Ascending aorta (tissue), 2 donors: ENCODE measurements around the gene TWF2. TPM values are rescaled to one million over a fixed set of nuclear protein-coding genes. Genes with fewer than 3 reads are reported as not detected.

Source experiments
- DNase-seq, 2 donors: peaks; one replicate each; pipeline ENCODE4 v3.0.0-alpha.2; 2019; ENCODE audit warnings: low spot score in 2 of 2
- H3K27ac ChIP-seq, 2 donors: fragments of 200-600 bp; sonication (generic); one replicate each; pipeline ENCODE4 v1.5.1; 2016 to 2017; ENCODE audit warnings: mild to moderate bottlenecking in 1 of 2
- H3K27me3 ChIP-seq: fragments of 200-600 bp; sonication (generic); one replicate; pipeline ENCODE4 v1.5.1; 2017
- H3K36me3 ChIP-seq, 2 donors: fragments of 200-600 bp; sonication (generic); one replicate each; pipeline ENCODE4 v1.5.1; 2016
- H3K4me1 ChIP-seq, 2 donors: fragments of 200-600 bp; sonication (generic); one replicate each; pipeline ENCODE4 v1.5.1; 2016 to 2017; ENCODE audit warnings: mild to moderate bottlenecking in 1 of 2
- H3K4me3 ChIP-seq, 2 donors: fragments of 200-600 bp; sonication (generic); one replicate each; pipeline ENCODE4 v1.5.1; 2016 to 2017; ENCODE audit warnings: mild to moderate bottlenecking in 1 of 2
- H3K9me3 ChIP-seq, 2 donors: fragments of 200-600 bp; sonication (generic); one replicate each; pipeline ENCODE4 v1.5.1; 2016
- intact Hi-C: fragments of 100-400 bp; cut with DNase I; formaldehyde crosslinking; loops from one replicate; pipeline ENCODE4 v1.15.1; 2023
- total RNA-seq: library from RNA; depleted of rRNA; stranded (reverse); fragments of >200 nt; gene quantifications from one replicate; pipeline ENCODE4 v1.1.0, GENCODE V29; 2016
- TF ChIP-seq, protein P1 (sequence below), 3 experiments: fragments of 200-600 bp in 2 of 3; fragments of 450-650 bp in 1 of 3; sonication (generic) in 2 of 3; IDR thresholded peaks; one replicate each; pipeline ENCODE4 v1.5.1; 2016 to 2019; ENCODE audit warnings: antibody characterized with exemption in 3 of 3, mild to moderate bottlenecking in 1 of 3, moderate library complexity in 1 of 3

The TWF2 gene
- total RNA-seq, 1 donor from 2014 or later, result 162 TPM

- intact Hi-C loops, result no loop called here
- TF ChIP-seq, protein P1, sequence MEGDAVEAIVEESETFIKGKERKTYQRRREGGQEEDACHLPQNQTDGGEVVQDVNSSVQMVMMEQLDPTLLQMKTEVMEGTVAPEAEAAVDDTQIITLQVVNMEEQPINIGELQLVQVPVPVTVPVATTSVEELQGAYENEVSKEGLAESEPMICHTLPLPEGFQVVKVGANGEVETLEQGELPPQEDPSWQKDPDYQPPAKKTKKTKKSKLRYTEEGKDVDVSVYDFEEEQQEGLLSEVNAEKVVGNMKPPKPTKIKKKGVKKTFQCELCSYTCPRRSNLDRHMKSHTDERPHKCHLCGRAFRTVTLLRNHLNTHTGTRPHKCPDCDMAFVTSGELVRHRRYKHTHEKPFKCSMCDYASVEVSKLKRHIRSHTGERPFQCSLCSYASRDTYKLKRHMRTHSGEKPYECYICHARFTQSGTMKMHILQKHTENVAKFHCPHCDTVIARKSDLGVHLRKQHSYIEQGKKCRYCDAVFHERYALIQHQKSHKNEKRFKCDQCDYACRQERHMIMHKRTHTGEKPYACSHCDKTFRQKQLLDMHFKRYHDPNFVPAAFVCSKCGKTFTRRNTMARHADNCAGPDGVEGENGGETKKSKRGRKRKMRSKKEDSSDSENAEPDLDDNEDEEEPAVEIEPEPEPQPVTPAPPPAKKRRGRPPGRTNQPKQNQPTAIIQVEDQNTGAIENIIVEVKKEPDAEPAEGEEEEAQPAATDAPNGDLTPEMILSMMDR (IDR thresholded peaks at IDR 0.05), result no peak
- H3K27me3 ChIP-seq, result no peaks in the 10 kb centered on the region
- peak in 1 of 2 donors; percentile 61 for DNase-seq
- H3K4me3 ChIP-seq, result no peak overlapping the region
- H3K27ac ChIP-seq, result no peak overlapping the region
- peaks cover 0 to 9% of the 10 kb centered on the region in 2 donors for H3K4me1 ChIP-seq
- H3K36me3 ChIP-seq, result peaks cover 42 to 44% of the 10 kb centered on the region in 2 donors
- H3K9me3 ChIP-seq, result no peaks in the 10 kb centered on the region
These were observed 10.7 kb upstream of the TWF2 start for GRCh38 chr3:52249683-52250082.

- Histone ChIP-seq H3K27me3 (no peaks in the 10 kb centered on the region), H3K4me3 (no peak overlapping the region), H3K27ac (no peak overlapping the region), H3K4me1 (peaks cover 0 to 14% of the 10 kb centered on the region in 2 donors), H3K9me3 (no peaks in the 10 kb centered on the region), H3K36me3 (peaks cover 37 to 39% of the 10 kb centered on the region in 2 donors)
- DNase-seq, result peak in 1 of 2 donors; percentile 67
- TF ChIP-seq, protein P1 (IDR thresholded peaks at IDR 0.05), result no peak
- intact Hi-C loops, result no loop called here
These were observed 10.0 kb upstream of the TWF2 start for GRCh38 chr3:52248816-52249547.

GRCh38 chr3:52248165-52248541, 9.2 kb upstream of the TWF2 start:
- intact Hi-C loops, result no loop called here
- Histone ChIP-seq H3K27me3 (no peaks in the 10 kb centered on the region), H3K36me3 (peaks cover 28 to 31% of the 10 kb centered on the region in 2 donors), H3K4me1 (peaks cover 0 to 14% of the 10 kb centered on the region in 2 donors), H3K27ac (peak overlapping the region in 1 of 2 donors; percentile 8), H3K4me3 (no peak overlapping the region), H3K9me3 (no peaks in the 10 kb centered on the region)
- TF ChIP-seq, protein P1 (IDR thresholded peaks at IDR 0.05), result no peak
- DNase-seq, result peak in 1 of 2 donors; percentile 57

GRCh38 chr3:52247409-52248164, 8.6 kb upstream of the TWF2 start:
- DNase-seq, result peak in 1 of 2 donors; percentile 60
- TF ChIP-seq, protein P1 (IDR thresholded peaks at IDR 0.05), result no peak
- peak overlapping the region in 1 of 2 donors; percentile 8 for H3K27ac ChIP-seq
- H3K4me1 ChIP-seq, result peaks cover 0 to 14% of the 10 kb centered on the region in 2 donors
- H3K36me3 ChIP-seq, result peaks cover 24 to 28% of the 10 kb centered on the region in 2 donors
- no peaks in the 10 kb centered on the region for H3K27me3 ChIP-seq
- H3K9me3 ChIP-seq, result no peaks in the 10 kb centered on the region
- H3K4me3 ChIP-seq, result no peak overlapping the region
- intact Hi-C loops, result no loop called here

GRCh38 chr3:52246728-52247408, 7.9 kb upstream of the TWF2 start:
- TF ChIP-seq, protein P1 (IDR thresholded peaks at IDR 0.05), result no peak
- Histone ChIP-seq H3K9me3 (no peaks in the 10 kb centered on the region), H3K4me1 (peaks cover 0 to 14% of the 10 kb centered on the region in 2 donors), H3K36me3 (peaks cover 16 to 25% of the 10 kb centered on the region in 2 donors), H3K27ac (peak overlapping the region; percentile 84 to 91), H3K27me3 (no peaks in the 10 kb centered on the region), H3K4me3 (peak overlapping the region in 1 of 2 donors; percentile 75)
- DNase-seq, result peak in 1 of 2 donors; percentile 63
- intact Hi-C loops, result no loop called here
